NOMO-1 treated with DMSO at 0.1 percent for 48 hours (cell line): ENCODE data around the gene TPRN.
A peak's percentile ranks its signal among the peaks of the same experiment; 100 is the strongest.

Source experiments
- DNase-seq: peaks from one replicate; lab custom pipeline; 2025; ENCODE audit not compliant: unreplicated experiment; lab: John Stamatoyannopoulos, UW

The TPRN gene

GRCh38 chr9:137226338-137227053 is 26.0 kb upstream of the TPRN start:
- DNase-seq, result no peak

DNA sequence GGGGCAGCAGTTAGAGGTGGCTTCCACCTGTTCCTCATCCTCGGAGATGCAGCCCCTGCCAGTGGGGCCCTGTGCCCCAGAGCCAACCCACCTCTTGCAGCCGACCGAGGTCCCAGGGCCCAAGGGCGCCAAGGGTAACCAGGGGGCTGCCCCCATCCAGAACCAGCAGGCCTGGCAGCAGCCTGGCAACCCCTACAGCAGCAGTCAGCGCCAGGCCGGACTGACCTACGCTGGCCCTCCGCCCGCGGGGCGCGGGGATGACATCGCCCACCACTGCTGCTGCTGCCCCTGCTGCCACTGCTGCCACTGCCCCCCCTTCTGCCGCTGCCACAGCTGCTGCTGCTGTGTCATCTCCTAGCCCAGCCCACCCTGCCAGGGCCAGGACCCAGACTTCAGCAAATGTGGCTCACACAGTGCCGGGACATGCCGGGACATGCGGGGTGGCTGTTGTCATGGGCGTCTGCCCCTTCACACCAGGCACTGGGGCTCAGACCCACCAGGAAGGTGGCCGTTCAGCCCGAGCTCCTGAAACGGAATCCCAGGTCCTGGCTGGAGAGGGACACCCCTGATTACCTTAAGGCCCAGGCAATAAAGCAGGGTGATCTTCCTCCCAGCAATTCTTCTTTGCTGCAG is 25.3 kb upstream of the TPRN start:
- no peak for DNase-seq

- peak; percentile 18 for DNase-seq
These were observed 24.5 kb upstream of the TPRN start, which contains the start of gene CYSRT1 for GRCh38 chr9:137224830-137225694. Gene CYSRT1, plus strand, starts transcription at chr9:137225174. Its CDS starts 448 bp downstream, at chr9:137225622.

GRCh38 chr9:137223078-137223970 is 22.8 kb upstream of the TPRN start:
- DNase-seq, result peak; percentile 99

GRCh38 chr9:137222190-137223077 is 21.9 kb upstream of the TPRN start, which contains the start of gene RNF208:
Gene RNF208, minus strand, starts transcription at chr9:137222240. Its CDS starts 1,028 bp downstream, at chr9:137221212.
- no peak for DNase-seq

- no peak for DNase-seq
These were observed 21.1 kb upstream of the TPRN start for GRCh38 chr9:137221506-137222111.

- no peak for DNase-seq
These were observed 20.6 kb upstream of the TPRN start for GRCh38 chr9:137221095-137221505.

- DNase-seq, result no peak
These were observed 20.0 kb upstream of the TPRN start for GRCh38 chr9:137220317-137221094.

- DNase-seq, result no peak
These were observed 19.3 kb upstream of the TPRN start for GRCh38 chr9:137219757-137220316.

GRCh38 chr9:137218754-137219271 is 18.3 kb upstream of the TPRN start:
- DNase-seq, result no peak

DNA sequence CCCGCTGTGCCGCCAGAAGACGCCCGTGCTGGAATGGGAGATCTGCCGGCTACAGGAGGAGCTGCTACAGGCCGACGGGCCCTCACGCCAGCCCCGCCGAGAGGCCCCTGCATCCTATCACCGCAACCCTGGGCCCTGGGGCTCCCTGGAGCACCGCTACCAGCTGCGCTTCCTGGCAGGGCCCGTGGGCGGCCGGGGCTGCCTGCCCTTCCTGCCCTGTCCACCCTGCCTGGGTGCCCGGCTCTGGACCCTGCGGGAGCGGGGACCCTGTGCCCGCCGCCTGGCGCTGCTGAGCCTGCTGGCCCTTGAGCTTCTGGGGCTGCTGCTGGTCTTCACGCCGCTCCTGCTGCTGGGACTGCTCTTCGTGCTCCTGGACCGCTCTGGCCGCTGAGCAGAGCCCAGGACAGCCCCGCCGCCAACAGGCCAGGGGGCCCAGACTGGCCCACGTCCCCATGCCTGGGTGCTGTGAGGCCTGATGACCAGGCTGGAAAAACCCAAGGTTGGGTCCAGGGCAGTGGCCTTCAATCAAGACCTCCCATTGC is 17.7 kb upstream of the TPRN start:
- DNase-seq, result no peak

DNA sequence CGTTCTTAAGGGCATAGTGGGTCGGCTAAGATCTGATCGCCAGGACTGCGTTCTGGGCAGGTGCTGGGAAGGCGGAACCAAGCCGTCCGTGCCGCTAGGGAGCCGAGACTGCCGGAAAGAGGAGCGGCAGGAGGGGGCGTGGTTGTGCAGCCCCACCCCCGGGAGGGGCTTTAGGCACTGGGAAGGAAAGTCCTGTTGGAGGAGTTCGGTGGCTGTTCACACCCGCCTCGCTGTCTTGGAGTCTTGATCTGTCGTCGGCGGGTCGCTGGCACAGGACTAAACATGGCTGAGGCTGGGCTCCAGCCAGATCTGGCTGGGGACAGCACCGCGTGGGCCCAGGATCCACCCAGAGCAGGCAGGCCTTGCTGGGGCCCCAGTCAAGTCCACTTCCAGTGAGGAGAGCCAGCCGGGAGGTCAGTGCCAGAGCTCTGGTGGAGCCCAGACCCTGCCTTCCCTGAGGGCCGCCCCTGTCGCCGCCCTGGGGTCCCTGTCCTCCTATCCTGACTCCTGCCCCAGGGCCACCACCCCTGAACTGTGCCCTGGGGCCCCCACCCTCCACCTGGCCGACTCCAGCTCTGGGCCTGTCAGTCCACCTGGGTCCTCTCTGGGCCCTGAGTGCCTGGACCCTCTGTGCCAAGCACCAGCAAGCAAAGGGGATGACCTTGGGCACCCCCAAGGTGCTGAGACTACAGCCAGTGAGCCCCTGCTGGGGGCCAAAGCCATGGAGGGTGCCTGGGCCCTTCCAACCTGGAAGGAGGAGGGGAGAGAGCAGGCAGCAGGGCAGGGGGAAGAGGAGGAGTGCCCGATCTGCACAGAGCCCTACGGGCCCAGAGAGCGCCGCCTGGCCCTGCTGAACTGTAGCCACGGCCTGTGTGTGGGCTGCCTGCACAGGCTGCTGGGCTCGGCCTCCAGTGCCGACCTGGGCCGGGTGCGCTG is 17.0 kb upstream of the TPRN start:
- DNase-seq, result no peak

DNA sequence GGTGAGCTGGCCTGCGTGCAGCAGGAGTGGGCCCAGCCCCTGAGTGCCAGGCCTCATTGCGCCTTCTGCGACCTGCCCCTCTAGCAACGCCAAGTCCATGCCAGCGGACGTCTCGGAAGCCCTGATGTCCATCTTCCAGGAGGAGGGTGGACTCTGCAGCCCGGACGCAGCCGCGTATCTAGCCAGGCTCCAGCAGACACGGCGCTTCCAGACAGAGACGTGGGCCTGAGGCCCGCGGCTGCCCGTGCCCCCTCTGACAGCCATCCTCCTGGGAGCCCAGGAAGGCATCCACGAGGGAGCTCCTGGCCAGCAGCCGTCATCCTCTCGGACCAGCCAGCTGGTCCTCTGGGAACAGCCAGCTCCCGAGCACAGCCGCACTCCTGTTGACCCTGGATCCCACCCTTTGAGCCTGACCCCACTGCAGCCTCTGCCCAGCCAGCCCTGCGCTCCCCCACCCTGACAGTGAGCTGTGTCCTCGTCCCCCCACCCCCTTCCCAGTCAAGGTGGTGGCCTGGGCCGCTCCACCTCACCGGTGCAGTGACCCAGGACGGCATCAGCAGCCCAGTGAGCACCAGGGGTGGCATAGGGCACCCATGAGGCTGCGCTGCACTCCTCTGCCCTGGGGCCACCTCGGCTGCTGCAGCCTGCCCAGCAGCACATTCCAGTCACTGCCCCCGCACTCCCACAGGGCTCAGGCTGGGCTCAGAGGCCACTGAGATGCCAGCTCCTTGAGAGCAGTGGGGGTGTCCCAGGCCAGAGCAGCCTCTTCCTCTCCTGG is 15.8 kb upstream of the TPRN start:
- no peak for DNase-seq

DNA sequence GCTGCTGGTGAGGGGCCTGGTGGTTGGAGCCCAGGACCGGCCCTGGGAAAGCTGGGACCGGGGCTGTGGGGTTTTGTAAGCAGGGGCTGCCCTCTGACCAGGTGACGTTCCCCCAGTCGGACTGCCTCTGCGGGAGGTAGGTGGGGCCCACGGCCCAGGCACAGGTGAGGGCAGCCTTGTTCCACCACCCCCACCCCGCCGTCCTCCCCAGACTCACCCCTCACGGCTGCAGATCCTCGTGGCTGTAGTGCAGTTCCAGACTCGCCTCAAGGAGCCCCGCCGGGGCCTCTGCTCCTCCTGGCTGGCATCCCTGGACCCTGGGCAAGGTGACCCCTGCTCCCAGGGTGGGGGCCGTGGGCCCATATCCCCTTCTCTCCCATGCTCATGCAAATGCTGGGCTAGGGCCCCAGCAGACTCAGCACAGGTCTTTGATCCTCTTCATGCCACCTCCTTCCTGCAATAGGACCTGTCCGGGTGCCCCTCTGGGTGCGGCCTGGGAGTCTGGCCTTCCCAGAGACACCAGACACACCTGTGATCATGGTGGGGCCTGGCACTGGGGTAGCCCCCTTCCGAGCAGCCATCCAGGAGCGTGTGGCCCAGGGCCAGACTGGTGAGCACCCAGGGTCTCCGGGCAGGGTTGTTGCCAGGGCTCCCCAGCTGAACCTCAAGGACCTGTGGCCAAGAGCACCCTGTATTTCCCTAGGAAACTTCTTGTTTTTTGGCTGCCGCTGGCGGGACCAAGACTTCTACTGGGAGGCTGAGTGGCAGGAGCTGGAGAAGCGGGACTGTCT is 14.8 kb upstream of the TPRN start:
- no peak for DNase-seq

GRCh38 chr9:137214620-137215019 is 14.1 kb upstream of the TPRN start:
- no peak for DNase-seq
